Measurements from ENCODE around the gene ZNF511. TPM values are rescaled to one million over a fixed set of nuclear protein-coding genes. Genes with fewer than 3 reads are reported as not detected.

ZNF511 gene
- total and polyA plus RNA-seq, 2 donors (not counting 1 experiment from before 2014, with no cell fraction given) = 30.7 to 45.1 TPM

Small RNA genes within 50 kb of the gene (small RNA-seq; reads per million reads assigned to genes)
- not detected for gene BANF1P2 (ENCODE audit: insufficient read length, low read depth, low replicate concordance)

Other genes starting within 250 kb of the ZNF511 start
- not detected in 2 replicates for gene ADGRA1, start 221.0 kb upstream of the ZNF511 start, total RNA-seq
- gene ADGRA1, start 221.0 kb upstream of the ZNF511 start, polyA plus RNA-seq = not detected in 2 replicates
- gene KNDC1, start 148.7 kb upstream of the ZNF511 start, total RNA-seq = 0.17 TPM in 1 of 2 replicates, not detected in the other
- gene KNDC1, start 148.7 kb upstream of the ZNF511 start, polyA plus RNA-seq = 0.45 and 0.46 TPM in 2 replicates
- gene UTF1, start 78.7 kb upstream of the ZNF511 start, total RNA-seq = 0.25 TPM in 1 of 2 replicates, not detected in the other
- gene UTF1, start 78.7 kb upstream of the ZNF511 start, polyA plus RNA-seq = 0.10 and 0.35 TPM in 2 replicates
- not detected in 2 replicates for gene VENTX, start 71.1 kb upstream of the ZNF511 start, total RNA-seq
- 0.82 and 1.8 TPM in 2 replicates for gene VENTX, start 71.1 kb upstream of the ZNF511 start, polyA plus RNA-seq
- gene ADAM8, start 32.0 kb upstream of the ZNF511 start, total RNA-seq = 116 and 125 TPM in 2 replicates
- gene ADAM8, start 32.0 kb upstream of the ZNF511 start, polyA plus RNA-seq = 196 and 228 TPM in 2 replicates
- gene TUBGCP2, start within 50 bp of the ZNF511 start, total RNA-seq = 86.1 and 90.3 TPM in 2 replicates
- 50.3 and 52.4 TPM in 2 replicates for gene TUBGCP2, start within 50 bp of the ZNF511 start, polyA plus RNA-seq
- gene CALY, start 28.0 kb downstream of the ZNF511 start, total RNA-seq = not detected in 2 replicates
- 0.21 and 0.72 TPM in 2 replicates for gene CALY, start 28.0 kb downstream of the ZNF511 start, polyA plus RNA-seq
- not detected in 2 replicates for gene PRAP1, start 38.5 kb downstream of the ZNF511 start, total RNA-seq
- not detected in 2 replicates for gene PRAP1, start 38.5 kb downstream of the ZNF511 start, polyA plus RNA-seq
- gene FUOM, start 49.1 kb downstream of the ZNF511 start, total RNA-seq = 20.7 and 23.8 TPM in 2 replicates
- 23.7 and 30.7 TPM in 2 replicates for gene FUOM, start 49.1 kb downstream of the ZNF511 start, polyA plus RNA-seq
- 27.5 and 29.5 TPM in 2 replicates for gene ECHS1, start 64.4 kb downstream of the ZNF511 start, total RNA-seq
- 15.6 and 19.3 TPM in 2 replicates for gene ECHS1, start 64.4 kb downstream of the ZNF511 start, polyA plus RNA-seq
- 23.5 and 24.9 TPM in 2 replicates for gene PAOX, start 70.3 kb downstream of the ZNF511 start, total RNA-seq
- gene PAOX, start 70.3 kb downstream of the ZNF511 start, polyA plus RNA-seq = 21.1 and 24.3 TPM in 2 replicates
- 85.1 and 90.0 TPM in 2 replicates for gene MTG1, start 85.2 kb downstream of the ZNF511 start, total RNA-seq
- 117 and 170 TPM in 2 replicates for gene MTG1, start 85.2 kb downstream of the ZNF511 start, polyA plus RNA-seq
- gene SPRN, start 115.7 kb downstream of the ZNF511 start, total RNA-seq = not detected in 2 replicates
- gene SPRN, start 115.7 kb downstream of the ZNF511 start, polyA plus RNA-seq = not detected in 2 replicates
- 4.7 and 7.3 TPM in 2 replicates for gene SCART1, start 145.0 kb downstream of the ZNF511 start, total RNA-seq
- 3.0 and 4.1 TPM in 2 replicates for gene SCART1, start 145.0 kb downstream of the ZNF511 start, polyA plus RNA-seq
- 1.3 and 2.1 TPM in 2 replicates for gene CYP2E1, start 218.4 kb downstream of the ZNF511 start, total RNA-seq
- 1.1 and 1.7 TPM in 2 replicates for gene CYP2E1, start 218.4 kb downstream of the ZNF511 start, polyA plus RNA-seq